HG02981 (cell line): ENCODE results near the gene FLNB.

Experiments
- ATAC-seq: cut with Tn5 transposase; IDR thresholded peaks from one replicate; pipeline ENCODE4 v1.9.1; 2021; ENCODE audit warnings: mild to moderate bottlenecking, moderate library complexity; ENCODE audit not compliant: unreplicated experiment

The FLNB gene

GRCh38 chr3:58157700-58158099 is 149.5 kb downstream of the FLNB start:
- ATAC-seq, result no peak

- no peak for ATAC-seq
These were observed 150.4 kb downstream of the FLNB start for GRCh38 chr3:58158442-58159153.

- no peak for ATAC-seq
These were observed 152.2 kb downstream of the FLNB start for GRCh38 chr3:58160399-58160798.

GRCh38 chr3:58161435-58162398 is 153.5 kb downstream of the FLNB start:
- ATAC-seq, result no peak

- ATAC-seq, result no peak
These were observed 155.0 kb downstream of the FLNB start for GRCh38 chr3:58163234-58163633.

GRCh38 chr3:58164199-58164879 is 156.1 kb downstream of the FLNB start:
- no peak for ATAC-seq

DNA sequence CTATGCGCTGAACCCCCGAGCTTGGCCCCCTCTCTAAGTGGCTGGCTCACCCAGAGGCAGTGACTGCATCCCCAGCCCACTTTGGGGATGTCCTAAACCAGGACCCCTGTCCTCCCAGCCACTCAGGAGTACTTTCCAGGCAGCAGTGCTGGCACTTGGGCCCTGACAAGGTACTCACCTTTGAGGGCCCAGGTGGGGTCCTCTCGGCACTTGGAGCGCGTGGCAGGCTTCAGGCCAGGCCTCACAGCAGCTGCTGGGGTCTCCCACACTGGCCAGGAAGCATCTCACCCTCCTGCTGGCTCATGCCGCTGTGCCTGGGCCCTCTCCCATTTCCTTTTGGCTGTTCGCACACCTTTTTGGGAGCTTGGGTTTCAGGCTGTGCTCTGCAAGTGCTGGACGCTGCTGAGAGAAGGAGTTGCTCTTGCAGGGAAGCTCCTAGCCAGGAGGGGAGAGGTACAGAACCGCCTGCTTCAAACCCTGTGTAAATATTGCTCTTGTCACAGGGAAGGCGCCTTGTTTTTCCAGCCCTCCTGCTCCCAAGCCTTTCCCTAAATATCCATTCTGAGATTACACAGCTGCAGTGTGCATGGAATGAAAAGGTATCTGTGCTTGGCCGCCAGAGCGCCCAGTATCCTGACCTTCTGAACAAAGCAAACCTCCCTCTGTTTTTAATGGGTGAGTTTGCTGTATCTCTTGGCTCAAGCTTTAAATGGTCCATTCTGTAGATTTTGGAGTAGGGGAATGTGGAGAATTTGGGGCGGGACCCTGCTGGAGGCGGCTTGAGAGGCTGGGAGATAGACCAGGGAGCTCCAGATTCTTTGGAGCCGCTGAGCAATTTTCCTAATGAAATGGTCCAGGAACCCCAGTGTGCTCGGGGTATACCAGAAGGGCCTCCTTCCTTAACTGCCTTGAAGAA is 156.9 kb downstream of the FLNB start:
- no peak for ATAC-seq

GRCh38 chr3:58167431-58168351 is 159.5 kb downstream of the FLNB start:
- ATAC-seq, result peak; percentile 56

GRCh38 chr3:58168498-58168897 is 160.3 kb downstream of the FLNB start:
- ATAC-seq, result no peak

- ATAC-seq, result no peak
These were observed 161.1 kb downstream of the FLNB start for GRCh38 chr3:58169371-58169770.

- no peak for ATAC-seq
These were observed 162.2 kb downstream of the FLNB start for GRCh38 chr3:58170376-58170775.

GRCh38 chr3:58171126-58171525 is 162.9 kb downstream of the FLNB start:
- ATAC-seq, result no peak

GRCh38 chr3:58173029-58173668 is 164.9 kb downstream of the FLNB start:
- ATAC-seq, result no peak

DNA sequence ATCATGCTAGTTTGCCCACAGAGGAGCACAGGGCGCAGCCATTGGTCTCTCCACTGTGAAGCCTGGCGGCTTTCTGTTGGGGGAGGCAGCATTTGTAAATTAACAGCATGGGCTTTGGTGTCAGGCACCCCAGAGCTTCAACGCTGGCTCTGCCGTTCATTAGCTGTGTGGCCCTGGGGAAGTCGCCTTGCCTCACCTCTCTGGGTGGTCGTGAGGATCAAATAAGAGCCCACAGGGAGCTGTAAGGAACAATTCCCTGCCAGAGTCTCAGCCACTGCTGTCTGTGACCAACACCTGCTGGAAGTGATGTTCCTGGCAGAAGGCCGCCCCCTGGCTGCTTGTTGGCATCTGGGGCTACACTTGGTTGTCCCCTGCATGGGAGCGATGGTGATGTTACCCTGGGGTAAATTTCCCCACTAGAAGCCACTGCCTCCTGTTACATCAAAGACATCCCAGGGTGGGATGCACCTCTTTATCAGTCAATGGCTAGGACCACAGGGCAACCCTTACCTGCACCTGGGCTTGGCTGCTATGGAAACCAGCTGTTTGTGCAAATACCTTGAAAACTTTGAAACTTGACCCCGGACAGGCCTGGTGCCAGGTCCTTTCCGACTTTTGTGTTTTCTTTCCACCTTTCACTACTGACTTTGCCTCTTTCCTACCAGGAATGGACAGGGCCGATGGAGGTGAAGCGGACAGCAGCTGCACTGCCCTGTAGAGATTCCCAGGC is 165.6 kb downstream of the FLNB start:
- no peak for ATAC-seq

DNA sequence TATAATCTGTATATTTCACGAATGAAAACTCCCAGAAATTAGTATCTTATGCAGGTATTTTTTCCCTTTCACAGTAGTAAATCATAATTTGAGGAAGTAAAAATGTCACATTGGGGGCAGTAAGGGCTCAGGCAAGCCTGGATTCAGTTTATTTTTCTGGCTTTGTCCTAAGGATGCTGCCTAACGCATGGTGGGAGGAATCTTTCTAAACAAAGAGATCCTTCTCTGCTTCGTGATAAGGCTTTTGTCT is 166.9 kb downstream of the FLNB start:
- ATAC-seq, result no peak

GRCh38 chr3:58175437-58176184 is 167.4 kb downstream of the FLNB start:
- ATAC-seq, result no peak

DNA sequence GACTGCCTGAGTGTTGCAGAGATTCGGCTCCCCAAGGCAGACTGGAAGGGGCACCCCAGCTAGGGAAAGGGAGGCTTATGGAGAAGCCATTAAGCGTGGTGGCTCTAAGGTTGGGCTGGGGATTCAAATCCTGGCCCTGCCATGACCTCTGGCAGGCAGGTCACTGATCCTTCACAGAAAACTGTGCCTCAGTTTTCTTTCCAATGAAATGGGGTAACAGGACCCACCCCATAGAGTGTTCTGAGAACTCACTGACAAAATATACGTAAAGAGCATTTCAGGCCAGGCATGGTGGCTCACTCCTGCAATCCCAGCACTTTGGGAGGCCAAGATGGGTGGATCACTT is 167.9 kb downstream of the FLNB start:
- no peak for ATAC-seq
